ENCODE data around the gene RBPMS2.

- TF ChIP-seq CTCF (optimal IDR thresholded peaks at IDR 0.05 in 1 of 3, IDR thresholded peaks at IDR 0.05 in 1 of 3, conservative IDR thresholded peaks at IDR 0.05 in 1 of 3; ENCODE audit: extremely low read depth in 1 of 3, insufficient read depth in 2 of 3, low read length in 3 of 3) = no peak
- no peak for TF ChIP-seq EZH2 (IDR thresholded peaks at IDR 0.05; ENCODE audit: low read length)
Measured at GRCh38 chr15:64782751-64783150, 7.4 kb upstream of the RBPMS2 start.

Data from keratinocyte (primary cell).